Brain pericyte (primary cell): ENCODE results near the gene FAM98C.

Source experiments
- DNase-seq: peaks from one replicate; pipeline ENCODE4 v3.0.0-alpha.2; 2012; ENCODE audit warnings: low read depth, low spot score

The FAM98C gene

DNA sequence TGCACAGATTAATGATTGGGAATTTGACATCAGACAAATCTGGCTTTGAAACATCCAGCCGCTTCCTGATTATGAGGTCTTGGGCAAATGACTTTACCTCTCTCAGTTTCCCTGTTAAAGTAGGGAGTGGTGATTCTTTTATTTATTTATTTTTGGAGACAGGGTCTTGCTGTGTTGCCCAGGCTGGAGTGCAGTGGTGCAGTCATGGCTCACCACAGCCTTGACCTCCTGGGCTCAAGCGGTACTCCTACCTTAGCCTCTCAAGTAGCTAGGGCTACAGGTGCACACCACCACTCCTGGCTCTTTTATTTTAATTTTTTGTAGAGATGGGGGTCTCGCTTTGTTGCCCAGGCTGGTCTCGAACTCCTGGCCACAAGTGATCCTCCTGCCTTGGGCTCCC is 25.8 kb upstream of the FAM98C start:
- no peak for DNase-seq

DNA sequence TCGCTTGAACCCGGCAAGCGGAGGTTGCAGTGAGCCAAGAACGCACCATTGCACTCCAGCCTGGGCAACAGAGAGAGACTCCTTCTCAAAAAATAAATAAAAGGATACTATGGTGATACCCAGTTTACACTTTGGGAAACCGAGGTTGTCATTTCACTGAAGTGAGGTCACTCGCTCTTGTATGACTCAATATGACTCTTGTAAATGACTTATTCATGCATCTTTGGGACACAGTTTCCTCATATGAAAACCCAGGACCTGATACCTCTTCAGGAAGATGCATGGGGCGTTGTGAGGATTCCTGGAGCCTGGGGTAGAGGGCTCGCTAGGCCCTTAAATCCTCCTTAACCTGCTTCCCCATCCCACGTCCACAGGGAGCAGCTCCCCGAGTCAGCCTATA is 24.0 kb upstream of the FAM98C start:
- no peak for DNase-seq

DNA sequence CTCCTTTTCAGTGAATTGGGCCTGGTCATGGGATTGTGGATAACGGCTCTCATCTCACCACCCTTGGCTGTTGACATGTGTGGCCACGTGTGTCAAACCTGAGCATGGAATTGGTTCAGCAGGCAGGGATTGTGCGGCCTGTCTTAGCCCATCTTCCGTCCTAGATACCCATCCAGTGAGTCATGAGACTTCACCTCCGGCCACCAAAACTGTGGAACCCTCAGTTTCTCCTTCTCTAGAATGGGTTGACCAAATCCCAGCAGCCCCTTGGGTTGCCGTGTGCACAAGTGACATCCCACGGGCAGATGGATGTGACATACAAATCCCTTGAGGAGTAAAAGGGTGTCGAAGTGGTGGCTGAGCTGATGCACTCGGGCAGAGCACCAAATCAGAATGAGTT is 21.8 kb upstream of the FAM98C start:
- no peak for DNase-seq

DNA sequence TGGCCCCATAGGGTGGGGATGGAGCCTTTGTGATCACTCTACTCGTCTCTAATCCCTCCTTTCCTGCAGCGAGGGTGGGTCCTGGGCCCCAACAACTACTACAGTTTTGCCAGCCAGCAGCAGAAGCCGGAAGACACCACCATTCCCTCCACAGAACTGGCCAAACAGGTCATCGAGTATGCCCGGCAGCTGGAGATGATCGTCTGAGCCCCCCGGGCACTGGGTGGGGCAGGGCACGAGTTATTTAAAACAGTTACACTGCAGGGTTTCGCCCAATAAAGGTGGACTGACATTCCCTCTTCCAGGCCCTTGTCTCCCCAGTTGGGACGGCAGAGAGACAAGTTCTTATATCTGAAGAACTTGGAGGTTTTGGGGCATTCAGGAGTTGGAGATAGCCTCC is 19.7 kb upstream of the FAM98C start:
- no peak for DNase-seq

DNA sequence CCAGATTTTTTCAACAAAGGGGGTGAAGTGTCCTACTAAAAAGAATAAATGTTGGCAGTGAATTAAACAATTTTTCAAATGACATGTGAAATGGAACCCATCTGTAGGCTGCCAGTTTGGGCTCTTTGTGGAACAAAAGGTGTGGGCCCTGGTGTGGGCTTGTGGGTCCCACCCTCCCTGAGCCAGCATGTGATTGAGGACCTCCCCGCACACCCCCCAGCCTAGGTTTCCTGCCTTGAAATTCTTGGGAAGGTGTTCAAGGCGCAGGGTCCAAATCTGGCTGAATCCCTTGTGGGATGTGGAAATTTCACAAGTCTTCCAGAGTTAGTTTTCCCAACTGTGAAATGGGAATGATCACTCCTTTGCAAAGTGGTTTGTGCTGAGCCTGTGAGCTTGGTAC is 19.1 kb upstream of the FAM98C start:
- no peak for DNase-seq

DNA sequence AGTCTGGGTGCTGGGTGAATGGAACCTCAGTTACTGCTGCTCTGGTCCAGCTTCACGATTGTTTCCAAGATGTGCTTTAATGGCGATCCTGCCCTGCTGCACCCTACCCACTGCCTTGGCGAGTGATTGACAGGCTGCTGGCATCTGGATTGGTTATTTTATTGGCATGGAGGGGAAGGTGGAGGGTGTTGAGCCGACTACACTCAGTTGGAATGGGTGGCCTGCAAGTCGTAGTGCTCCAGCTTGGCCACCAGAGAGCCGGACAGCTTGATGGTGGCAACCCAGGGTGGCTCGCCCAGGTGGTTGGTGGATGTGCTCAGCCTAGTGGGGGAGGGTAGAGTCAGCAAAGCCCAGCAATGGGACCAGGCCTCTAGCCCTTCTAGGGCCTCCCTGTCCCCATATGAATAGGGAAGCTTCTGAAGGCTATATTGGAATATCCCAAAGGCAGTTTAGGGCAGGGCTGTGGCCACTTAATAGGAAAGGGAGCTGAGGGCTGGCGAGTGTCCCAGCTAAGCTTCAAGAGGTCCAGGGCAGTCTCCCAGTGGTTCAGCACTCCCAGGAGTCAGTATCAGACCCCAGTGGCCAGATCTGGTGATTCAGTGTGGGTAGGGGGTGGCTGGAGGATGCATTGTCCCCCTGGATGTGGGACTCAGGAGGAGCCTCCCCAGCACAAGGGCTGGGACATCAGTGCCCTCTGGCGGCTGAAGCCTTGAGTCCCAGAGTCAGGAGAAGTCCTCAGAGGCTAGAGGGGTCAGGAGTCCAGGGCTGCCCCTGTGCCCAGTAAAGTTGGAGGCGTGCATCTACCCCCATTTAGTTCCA is 18.5 kb upstream of the FAM98C start:
- DNase-seq, result no peak

DNA sequence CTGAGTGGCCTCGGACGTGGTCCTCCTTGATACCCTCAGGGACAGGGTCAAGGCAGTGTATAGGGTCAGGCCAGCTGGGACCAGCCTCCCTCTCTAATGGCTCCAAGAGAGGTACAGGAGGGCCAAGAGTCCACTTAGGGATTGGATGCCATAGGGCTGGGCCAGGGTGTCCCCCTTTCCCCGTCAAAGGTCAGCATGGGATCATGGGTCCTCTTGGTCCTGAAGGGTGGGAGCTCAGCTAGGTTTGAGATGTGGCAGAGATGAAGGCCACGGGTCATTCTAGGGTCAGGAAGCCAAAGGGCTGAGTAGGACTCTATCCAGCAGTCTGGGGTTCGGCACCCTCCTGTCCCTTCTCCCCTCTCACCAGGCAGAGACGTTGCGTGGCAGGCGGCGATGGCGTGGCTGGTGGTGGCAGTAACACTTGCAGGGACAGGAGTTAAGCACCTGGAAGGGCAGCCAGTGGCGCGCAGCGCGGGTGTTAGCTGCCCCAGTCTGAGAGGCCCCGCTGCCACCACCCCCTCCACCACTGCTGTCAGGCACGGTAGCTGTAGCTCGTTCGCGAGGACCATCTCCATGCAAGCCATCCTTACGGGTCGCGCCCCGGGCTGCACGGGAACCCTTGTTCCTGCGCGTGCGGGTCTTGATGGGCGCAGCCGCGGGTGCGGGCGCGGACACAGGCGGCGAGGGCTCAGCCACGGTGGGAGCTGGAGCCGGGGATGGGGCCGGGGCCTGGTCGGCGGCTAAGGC is 17.7 kb upstream of the FAM98C start:
- no peak for DNase-seq

DNA sequence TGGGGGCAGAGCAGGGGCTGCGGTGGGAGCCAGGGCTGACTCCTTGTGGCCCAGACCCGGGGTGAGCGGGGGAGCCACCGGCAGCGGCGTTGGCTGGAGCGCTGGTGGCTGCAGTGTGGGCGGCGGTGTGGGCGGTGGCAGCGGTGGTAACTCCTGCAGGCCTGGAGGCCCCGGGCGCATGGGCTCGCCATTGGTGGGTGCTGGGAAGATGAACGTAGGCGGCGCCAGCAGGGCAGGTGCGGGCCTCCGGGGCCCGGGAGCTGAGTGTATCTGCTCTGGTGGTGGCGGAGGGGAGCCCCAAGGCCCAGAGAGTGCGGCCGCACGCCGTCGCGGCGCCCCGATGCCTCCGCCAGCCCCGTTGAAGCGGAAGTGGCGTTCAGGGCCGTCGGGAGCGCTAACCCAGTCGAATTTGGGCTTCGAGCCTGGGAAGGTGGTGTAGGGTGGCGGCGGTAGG is 17.1 kb upstream of the FAM98C start:
- no peak for DNase-seq

DNA sequence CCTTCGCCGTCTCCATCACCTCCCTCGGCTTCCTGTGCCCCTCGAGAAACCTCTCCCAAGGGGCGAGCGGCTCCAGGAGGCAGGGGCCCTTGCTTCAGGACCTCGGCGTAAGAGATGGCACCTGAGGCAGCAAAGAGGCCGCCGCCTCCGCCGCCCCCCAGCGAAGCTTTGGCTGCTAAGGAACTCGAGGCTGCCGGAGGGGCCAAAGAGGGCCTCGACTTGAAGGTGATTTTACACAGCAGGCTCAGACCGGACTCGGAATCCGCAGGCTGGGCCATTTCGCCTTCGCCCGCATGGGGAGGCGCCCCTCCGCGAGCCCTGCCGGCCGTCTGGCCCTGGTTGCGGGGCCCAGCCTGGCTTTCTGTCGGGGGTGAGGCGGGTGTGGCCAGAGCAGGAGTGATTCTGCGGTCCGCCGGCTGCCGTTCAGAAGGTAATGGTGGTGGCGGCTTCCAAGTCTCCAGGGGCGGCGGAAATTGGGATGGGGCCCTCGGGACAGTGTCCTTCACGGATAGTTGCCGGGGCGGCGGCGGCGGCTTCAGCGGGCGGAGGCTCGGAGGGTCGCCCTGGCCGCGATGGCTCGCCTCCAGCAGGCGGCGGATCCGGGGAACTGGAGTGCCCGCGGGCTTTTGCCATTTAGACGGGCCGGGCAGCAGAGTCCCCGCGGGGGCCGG is 16.5 kb upstream of the FAM98C start:
- DNase-seq, result no peak

DNA sequence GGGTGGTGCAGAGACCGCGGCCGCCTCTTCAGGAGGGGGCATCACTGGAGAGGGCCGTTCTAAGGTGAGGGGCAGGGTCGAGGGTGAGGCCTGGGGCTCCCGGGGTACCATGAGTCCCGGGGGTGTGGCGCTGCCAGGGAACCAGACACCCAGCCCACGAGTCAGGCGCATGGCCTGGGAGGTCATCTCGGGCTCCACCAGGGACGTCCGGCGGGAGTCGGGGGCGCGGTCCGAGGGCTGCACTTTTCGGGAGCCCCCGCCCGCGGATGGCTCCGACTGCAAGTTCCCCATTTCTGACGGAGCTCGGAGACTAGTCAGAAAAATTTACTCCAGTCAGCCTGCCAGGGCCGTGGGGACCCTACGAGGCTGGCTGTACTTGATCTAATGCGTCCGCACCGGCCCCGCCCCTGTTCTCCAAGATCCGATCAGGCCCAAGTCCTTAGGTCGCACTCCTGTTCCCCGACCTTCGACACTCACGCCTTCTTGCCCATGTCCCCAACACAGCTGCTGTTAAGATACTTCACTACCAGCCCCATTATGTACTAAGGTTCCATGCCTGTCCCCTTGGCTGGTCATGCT is 15.8 kb upstream of the FAM98C start:
- no peak for DNase-seq

DNA sequence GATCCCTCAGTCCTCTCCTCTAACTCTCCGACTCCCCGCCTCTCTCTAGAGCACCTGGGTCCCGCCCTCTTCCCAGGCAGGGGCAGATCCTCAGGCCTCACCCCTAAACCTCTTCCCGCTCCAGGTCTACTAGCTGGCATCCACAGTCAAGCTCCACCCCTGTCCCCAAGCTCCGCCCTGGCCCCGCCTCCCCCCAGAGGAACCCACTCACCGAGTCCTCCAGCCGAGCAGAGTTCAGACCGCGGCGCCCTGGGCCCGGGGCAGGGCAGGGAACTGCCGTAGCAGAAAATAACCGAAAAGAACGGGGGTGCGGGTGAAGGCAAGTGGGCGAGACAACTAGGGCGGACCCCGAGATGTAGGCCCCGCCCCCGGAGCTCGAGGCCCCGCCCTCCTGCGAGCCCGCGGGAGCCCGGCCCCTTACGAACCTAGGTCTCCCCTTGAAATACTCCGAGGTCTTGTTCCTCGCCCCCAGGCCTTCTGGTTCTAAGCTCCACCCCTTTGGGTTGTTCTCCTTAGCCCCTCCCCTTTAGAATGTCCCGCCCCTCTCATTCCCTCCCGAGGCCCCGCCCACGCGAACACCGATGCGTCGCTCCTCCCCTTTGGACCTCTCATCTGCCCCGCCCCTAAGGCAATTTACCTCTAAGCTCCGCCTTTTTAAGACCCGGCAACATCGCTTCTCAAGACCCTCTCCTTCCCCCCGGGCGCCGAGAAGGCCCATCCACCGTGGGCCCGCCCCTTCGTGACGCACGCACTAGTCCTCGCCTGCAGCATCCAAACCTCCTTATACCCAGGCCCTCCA is 15.1 kb upstream of the FAM98C start, which contains the start of gene GGN:
GGN (minus strand) TSS at position 485 of the 799 bp plus-strand sequence. CDS start 773 bp downstream, outside the sequence.
- peak; percentile 86 for DNase-seq

DNA sequence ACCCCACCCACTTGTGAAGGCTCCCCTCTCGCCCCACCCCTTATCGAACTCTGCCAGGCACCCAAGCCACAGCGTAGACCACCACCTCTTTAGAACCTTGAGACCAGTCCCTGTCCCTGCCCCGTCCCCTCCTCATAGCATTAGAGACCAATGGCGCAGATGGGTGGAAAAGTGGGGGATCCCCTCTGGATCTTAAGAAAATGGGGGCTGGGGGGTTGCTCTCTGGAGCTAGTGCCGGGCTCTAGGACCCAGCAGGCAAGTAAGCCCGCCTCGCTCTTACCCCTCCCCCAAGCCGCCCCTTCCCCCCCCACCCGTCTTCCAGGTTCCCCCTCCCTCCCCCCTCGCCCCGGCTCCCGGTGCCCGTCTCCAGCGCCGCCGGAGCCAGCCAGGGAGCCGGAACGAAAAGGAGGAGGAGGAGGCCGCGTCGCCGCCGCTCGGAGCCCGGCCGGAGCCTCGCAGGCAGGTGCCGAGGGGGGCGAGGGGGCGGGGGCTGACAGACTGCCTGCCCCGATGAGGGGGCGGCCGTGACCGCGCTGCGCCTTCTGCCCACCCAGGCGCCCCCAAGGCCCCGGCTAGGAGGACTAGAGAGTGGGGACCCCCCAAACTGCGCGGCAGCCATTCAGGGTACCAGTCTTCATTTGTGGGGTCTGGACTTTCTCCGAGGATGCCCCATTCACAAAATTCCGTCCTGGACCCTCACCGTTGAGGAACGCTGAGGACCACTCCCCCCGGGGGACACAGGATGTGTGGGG is 14.4 kb upstream of the FAM98C start, which contains the start of gene SPRED3:
SPRED3 (plus strand) TSS at position 349 of the 752 bp plus-strand sequence. CDS start 1,606 bp downstream, outside the sequence.
- DNase-seq, result no peak

DNA sequence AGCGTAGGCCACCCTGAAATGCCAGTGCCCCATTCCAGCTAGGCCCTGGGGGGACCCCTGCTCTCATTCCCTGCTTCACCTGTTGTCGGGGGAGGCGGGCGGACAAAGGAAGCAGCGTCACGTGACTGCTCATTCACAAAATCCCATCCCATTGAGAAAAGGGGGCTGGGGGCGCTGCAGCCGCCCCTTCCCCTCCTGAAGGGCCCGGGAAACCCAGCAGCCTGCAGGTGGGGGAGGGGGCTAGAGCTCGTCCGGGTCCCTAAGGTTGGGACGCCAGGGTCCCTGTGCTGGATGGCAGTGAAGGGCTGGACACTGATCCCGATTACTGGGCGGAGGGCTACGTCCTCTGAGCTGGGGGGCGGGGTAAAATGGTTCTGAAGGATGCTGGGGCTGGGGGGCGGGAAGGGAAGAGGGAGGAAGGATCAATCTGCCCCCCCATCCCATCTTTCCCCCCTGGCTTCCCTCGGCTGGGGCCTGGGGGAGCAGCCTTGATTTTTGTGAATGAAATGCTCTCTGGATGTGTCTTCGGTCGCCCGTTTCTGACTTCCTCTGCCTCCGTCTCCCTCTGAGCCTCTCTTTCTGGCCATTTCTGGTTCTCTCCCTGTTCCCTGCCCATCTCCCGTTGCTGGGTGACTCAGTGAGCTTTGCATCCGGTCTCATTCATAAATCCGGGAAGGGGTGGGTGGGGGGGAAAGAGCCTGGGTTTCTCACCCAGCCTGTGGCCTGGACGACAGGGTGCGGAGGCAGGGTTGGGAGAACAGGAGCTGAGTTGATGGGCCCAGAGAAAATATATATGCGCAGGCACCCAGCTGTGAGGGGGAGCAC is 13.6 kb upstream of the FAM98C start:
- no peak for DNase-seq

DNA sequence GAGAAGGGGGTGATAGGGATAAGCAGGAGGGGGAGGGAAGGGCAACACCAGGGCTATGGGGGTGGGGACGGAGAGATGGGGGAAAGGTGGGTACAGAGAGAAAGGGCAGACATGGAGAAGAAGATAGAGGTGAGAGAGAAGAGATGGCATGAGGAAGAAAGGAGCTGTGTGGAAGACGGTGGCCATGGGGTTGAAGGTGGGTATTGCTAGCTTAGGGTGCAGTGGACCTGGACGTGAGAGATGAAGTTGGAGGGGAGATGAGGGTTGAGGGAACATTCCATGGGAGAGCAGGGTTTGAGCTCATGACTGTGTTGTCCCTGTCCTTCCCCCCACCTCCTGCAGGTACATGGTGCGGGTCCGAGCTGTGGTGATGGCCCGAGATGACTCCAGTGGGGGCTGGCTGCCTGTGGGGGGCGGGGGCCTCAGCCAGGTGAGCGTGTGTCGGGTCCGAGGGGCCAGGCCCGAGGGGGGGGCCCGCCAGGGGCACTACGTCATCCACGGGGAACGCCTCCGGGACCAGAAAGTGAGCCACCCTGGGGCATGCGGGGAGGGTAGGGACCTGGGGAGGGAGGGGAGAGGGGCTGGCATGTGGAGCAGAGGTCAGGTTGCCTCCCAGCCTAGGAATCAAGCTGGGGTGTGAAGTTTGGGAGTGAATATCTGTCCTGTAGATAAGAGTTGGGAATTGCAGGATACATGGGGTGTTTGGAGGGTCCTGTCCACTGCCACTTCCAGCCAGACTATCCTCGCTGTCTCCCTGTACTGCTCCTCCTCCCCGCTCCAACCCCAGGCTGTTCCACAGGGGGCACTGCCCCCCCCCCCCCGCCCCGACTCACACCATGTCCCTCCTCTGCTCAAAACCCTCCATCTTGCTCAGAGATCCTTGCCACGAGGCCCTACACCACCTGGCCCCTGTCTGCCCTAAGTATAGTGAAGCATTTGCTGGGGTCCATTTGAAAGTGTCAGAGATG is 12.7 kb upstream of the FAM98C start:
- no peak for DNase-seq

DNA sequence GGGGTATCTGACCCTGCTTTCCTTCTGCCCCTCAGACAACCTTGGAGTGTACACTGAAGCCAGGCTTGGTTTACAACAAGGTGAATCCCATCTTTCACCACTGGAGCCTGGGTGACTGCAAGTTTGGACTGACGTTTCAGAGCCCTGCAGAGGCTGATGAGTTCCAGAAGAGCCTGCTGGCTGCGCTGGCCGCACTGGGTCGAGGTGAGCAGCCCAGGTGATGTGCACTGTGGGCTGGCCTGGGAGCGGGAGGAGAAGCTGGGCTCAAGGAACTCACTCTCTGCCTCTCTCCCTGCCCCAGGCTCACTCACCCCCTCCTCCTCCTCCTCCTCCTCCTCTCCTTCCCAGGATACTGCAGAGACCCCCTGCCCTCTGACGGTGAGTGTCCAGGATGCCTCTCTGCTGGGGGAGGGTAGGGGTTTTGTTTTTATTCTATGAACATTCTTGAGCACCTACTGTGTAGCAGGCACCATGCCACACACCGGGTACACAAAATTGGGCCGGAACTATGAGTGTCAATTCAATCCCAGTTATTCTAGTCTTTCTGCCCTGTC is 10.9 kb upstream of the FAM98C start:
- no peak for DNase-seq

DNA sequence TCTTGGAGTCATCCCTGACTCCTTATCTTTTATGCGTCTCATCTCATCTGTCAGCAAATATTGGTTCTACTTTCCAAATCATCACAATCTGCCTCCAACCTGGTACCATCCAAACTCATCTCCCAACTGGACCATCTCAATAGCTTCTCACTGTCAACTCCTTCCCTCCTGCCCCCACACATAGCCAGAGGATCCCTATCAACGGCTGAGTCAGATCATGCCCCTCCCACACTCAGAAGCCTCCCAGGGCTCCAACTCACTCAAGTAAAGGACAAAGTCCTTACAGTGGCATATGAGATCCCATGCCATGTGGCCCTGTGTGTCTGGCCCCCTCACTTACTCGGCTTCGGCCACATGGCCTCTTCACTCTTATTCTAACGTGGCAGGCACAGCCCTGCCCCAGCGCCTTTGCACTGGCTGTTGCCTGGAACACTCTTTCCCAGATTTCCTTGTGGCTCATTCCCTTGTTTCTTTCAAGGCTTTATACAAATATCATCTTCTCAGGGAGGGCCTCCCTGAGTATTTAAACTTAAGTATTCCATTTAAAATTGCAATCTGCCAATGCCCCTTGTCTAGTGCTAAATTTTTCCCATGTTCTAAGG is 10.1 kb upstream of the FAM98C start:
- DNase-seq, result no peak

DNA sequence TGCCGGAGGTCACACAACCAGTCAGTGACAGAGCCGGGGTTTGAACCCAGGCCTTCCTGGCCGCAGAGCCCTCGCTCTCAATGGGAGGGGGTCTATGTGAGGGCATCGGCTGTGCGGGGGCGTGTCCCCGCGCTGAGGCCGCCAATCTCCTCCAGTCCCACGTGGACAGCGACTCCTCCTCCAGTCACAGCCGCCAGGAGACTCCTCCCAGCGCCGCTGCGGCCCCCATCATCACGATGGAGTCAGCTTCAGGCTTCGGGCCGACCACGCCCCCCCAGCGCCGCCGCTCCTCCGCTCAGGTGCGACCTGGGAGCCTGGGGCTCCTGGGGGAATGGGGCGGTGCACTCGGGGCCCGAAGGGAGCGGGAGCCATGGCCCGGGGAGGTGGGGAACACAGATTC is 8.4 kb upstream of the FAM98C start:
- DNase-seq, result no peak
